PC-3 (cell line): Measurements from ENCODE around the gene EIF3B.

Source experiments
- CTCF ChIP-seq: fragments of 300-600 bp; sonication (generic); conservative IDR thresholded peaks from 2 replicates; pipeline ENCODE4 v1.5.1; 2017; ENCODE audit warnings: antibody characterized with exemption, low read depth, mild to moderate bottlenecking, low read length
- EZH2 ChIP-seq: fragments of 300-600 bp; sonication (generic); IDR thresholded peaks from one replicate; pipeline ENCODE4 v1.6.1; 2017; ENCODE audit warnings: antibody characterized with exemption, mild to moderate bottlenecking, low read length; ENCODE audit not compliant: unreplicated experiment
- EZH2phosphoT487 ChIP-seq: fragments of 300-600 bp; sonication (generic); IDR thresholded peaks from 2 replicates; pipeline ENCODE4 v1.6.1; 2018; ENCODE audit warnings: mild to moderate bottlenecking, antibody characterized with exemption, low read length, borderline replicate concordance

DNA sequence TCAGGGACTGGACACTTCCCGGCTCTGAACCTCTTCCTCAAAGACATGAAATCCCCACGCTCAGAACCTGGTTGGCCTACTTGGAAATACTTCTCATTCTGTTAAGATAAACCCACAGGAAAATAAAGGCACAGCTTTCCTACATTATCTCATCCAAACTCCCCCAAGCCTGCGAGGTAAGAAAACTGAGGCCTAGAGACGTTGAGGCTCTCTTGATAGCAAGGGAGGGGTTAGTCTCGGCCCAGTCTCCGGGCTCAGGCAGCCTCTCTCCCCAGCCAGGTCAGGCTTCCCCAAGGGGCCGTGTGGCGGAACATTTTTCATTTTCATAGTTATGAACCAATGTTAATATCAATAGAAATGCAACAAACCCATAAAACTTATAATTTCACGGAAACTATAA lies 4.6 kb upstream of the EIF3B start:
- TF ChIP-seq CTCF: no peak
- no peak for TF ChIP-seq EZH2
- TF ChIP-seq EZH2phosphoT487: no peak
